ENCODE data around the gene MOB3A. TPM values are rescaled to one million over a fixed set of nuclear protein-coding genes. Genes with fewer than 3 reads are reported as not detected.

The MOB3A gene
- total and polyA plus RNA-seq, 2 experiments from 2014 or later = 53.1 to 53.7 TPM

DNA sequence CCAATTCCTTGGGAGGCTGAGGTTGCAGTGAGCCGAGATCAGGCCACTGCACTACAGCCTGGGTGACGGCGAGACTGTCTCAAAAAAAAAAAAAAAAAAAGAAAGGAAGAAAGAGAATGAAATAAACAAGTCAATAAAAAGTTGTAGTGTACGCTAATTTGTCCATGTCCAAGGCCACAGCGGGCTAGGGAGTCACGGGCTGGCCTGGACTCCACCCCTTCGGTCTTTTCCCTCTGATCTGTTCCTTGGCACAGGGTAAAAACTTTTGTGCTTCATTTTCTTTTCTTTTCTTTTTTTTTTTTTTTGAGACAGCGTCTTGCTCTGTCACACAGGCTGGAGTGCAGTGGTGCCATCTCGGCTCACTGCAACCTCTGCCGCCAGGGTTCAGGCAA, 25.7 kb downstream of the MOB3A start:
- Histone ChIP-seq H3K4me3 (no peak overlapping the region), H3K27me3 (replicated peaks; ENCODE audit: insufficient read depth) (no peaks in the 10 kb centered on the region), H4K20me1 (ENCODE audit: insufficient read depth) (no peaks in the 10 kb centered on the region), H3K9ac (no peak overlapping the region), H3K27ac (no peak overlapping the region), H3K79me2 (ENCODE audit: insufficient read depth) (no peaks in the 10 kb centered on the region), H3K36me3 (ENCODE audit: low read depth) (peaks cover 28% of the 10 kb centered on the region; the same call in 1 of the 2 replicates), H3K9me3 (ENCODE audit: low read depth) (no peaks in the 10 kb centered on the region), H3K4me2 (ENCODE audit: unreplicated experiment) (no peak overlapping the region), H2AFZ (no peak overlapping the region), H3K4me1 (ENCODE audit: insufficient read depth) (no peaks in the 10 kb centered on the region), H3F3A (ENCODE audit: insufficient read depth) (0 out of 2 replicates have a peak, but pooled peaks cover 13% of the 10 kb centered on the region), H3K9me2 (ENCODE audit: insufficient read depth) (no peaks in the 10 kb centered on the region)
- 57 to 62% methylated on average over 10 of the region's 10 CpGs for WGBS, 2 experiments (ENCODE audit: low coverage in 1 of 2, low lambda C conversion rate in 2 of 2, missing lambda C conversion rate in 2 of 2)
- in situ Hi-C loops (cut with MboI) = no loop called here
- TF ChIP-seq EZH2 (IDR thresholded peaks at IDR 0.05; ENCODE audit: insufficient read depth, poor library complexity, severe bottlenecking) (no peak), EZH2phosphoT487 (IDR thresholded peaks at IDR 0.05; ENCODE audit: insufficient read depth, low read depth) (no peak)
- DNase-seq = no peak

DNA sequence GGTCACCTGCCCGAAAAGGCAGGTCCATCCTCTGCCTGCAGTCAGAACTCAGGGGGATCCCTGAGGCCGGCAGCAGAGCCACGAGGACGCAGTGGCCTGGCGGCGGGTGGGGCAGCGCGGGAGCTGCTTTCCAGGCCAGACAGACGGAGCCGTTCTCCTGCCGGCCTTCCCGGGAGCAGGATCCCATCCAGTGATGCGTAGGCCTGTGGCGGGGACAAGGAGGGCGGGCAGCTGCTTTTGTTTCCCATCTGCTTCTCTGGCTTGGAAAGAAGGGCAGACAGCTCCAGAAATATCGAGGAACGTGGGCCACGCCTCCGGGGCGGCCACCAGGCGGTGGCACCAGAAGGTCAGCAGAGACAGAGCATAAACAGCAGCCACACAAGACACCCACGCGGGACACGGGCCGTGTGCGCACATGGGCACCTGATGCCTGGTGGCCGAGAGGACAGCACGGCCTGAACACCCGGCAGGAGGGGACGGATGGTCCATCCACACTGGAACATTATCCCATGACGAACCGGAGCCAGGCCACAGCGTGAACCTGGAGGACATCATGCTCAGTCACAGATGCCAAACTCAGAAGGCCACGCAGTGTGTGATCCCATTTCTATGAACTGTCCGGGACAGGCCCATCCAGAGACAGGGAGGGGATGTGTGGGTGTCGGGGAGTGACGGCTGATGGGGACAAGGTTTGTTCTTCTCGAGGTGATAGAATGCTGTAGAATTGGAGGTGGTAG, 31.2 kb downstream of the MOB3A start:
- peak overlapping the region; percentile 49 for H3K9ac ChIP-seq
- H3F3A ChIP-seq (ENCODE audit: insufficient read depth) = peaks cover 16% of the 10 kb centered on the region

DNA sequence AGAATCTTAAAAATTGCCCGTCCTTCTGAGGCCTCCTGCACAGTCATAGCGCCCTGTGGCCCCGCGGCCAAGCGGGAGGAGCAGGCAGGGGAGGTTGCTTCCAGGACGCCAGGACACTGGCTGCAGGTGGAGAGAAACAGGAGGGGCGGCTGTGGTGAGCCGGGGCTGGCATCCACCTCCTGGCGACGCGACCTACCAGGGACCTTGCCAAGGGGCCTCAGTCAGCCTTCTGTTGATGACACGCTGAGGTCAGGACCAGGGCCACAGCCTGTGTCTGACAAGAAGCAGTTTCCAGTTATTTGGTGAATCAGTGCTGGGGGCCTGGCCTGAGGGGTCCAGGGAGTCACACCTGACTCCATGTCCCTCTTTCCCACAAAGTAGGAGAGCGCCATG, 31.7 kb downstream of the MOB3A start:
- no peaks in the 10 kb centered on the region for H3K9me2 ChIP-seq (ENCODE audit: insufficient read depth)
- TF ChIP-seq EZH2 (IDR thresholded peaks at IDR 0.05; ENCODE audit: insufficient read depth, poor library complexity, severe bottlenecking) = no peak
- TF ChIP-seq EZH2phosphoT487 (IDR thresholded peaks at IDR 0.05; ENCODE audit: insufficient read depth, low read depth) = no peak

More for the DNA sequence above, 31.2 kb downstream of the MOB3A start:
- Histone ChIP-seq H3K27me3 (replicated peaks; ENCODE audit: insufficient read depth) (no peaks in the 10 kb centered on the region), H3K27ac (peak overlapping the region; percentile 31), H4K20me1 (ENCODE audit: insufficient read depth) (no peaks in the 10 kb centered on the region), H3K36me3 (ENCODE audit: low read depth) (no peaks in the 10 kb centered on the region), H3K4me2 (ENCODE audit: unreplicated experiment) (peak overlapping the region; percentile 41), H2AFZ (peak overlapping the region; percentile 69), H3K4me3 (0 out of 2 replicates have a peak overlapping the region, but pooled peaks have one; percentile 8), H3K9me3 (ENCODE audit: low read depth) (no peaks in the 10 kb centered on the region), H3K9me2 (ENCODE audit: insufficient read depth) (no peaks in the 10 kb centered on the region), H3K4me1 (ENCODE audit: insufficient read depth) (peaks cover 22% of the 10 kb centered on the region), H3K79me2 (ENCODE audit: insufficient read depth) (no peaks in the 10 kb centered on the region)
- TF ChIP-seq EZH2phosphoT487 (IDR thresholded peaks at IDR 0.05; ENCODE audit: insufficient read depth, low read depth) = no peak
- TF ChIP-seq EZH2 (IDR thresholded peaks at IDR 0.05; ENCODE audit: insufficient read depth, poor library complexity, severe bottlenecking) = no peak
- 10 to 11% methylated on average over 37 to 38 of the region's 38 CpGs for WGBS, 2 experiments (ENCODE audit: low coverage in 1 of 2, low lambda C conversion rate in 2 of 2, missing lambda C conversion rate in 2 of 2)
- peak; percentile 59 for DNase-seq
- in situ Hi-C loops (cut with MboI) = loop anchor here (5.0 kb wide), 1 partner anchor 38 kb away; no protein-coding TSS in a partner anchor

DNA sequence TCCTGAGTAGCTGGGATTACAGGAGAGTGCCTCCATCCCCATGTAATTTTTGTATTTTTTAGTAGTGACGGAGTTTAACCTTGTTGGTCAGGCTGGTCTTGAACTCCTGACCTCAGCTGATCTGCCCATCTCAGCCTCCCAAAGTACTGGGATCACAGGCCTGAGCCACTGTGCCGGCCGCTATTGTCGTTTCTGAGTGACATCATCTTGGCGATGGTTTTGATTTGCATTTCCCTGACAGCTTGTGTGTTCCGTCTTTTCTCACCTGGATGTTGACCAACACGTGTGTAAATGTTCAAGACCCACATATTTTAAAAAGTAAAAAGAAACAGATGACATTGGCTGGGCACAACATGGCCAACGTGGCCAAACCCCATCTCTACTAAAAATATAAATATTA, 32.3 kb downstream of the MOB3A start:
- in situ Hi-C loops (cut with MboI) = no loop called here
- no peak overlapping the region for H3K4me2 ChIP-seq (ENCODE audit: unreplicated experiment)
- WGBS, 2 experiments (ENCODE audit: low coverage in 1 of 2, low lambda C conversion rate in 2 of 2, missing lambda C conversion rate in 2 of 2) = 63 to 68% methylated on average over 8 of the region's 8 CpGs
- TF ChIP-seq EZH2phosphoT487 (IDR thresholded peaks at IDR 0.05; ENCODE audit: insufficient read depth, low read depth) (no peak), EZH2 (IDR thresholded peaks at IDR 0.05; ENCODE audit: insufficient read depth, poor library complexity, severe bottlenecking) (no peak)
- peaks cover 16% of the 10 kb centered on the region for H3F3A ChIP-seq (ENCODE audit: insufficient read depth)
- no peak overlapping the region for H3K9ac ChIP-seq
- H4K20me1 ChIP-seq (ENCODE audit: insufficient read depth) = no peaks in the 10 kb centered on the region
- H3K9me2 ChIP-seq (ENCODE audit: insufficient read depth) = no peaks in the 10 kb centered on the region
- no peaks in the 10 kb centered on the region for H3K9me3 ChIP-seq (ENCODE audit: low read depth)
- H3K4me3 ChIP-seq = no peak overlapping the region
- H3K36me3 ChIP-seq (ENCODE audit: low read depth) = no peaks in the 10 kb centered on the region
- H3K27me3 ChIP-seq (replicated peaks; ENCODE audit: insufficient read depth) = no peaks in the 10 kb centered on the region
- no peaks in the 10 kb centered on the region for H3K79me2 ChIP-seq (ENCODE audit: insufficient read depth)
- H3K27ac ChIP-seq = no peak overlapping the region
- no peak overlapping the region for H2AFZ ChIP-seq
- peaks cover 32% of the 10 kb centered on the region for H3K4me1 ChIP-seq (ENCODE audit: insufficient read depth)
- no peak for DNase-seq

More for the DNA sequence above, 31.7 kb downstream of the MOB3A start:
- Histone ChIP-seq H3F3A (ENCODE audit: insufficient read depth) (peaks cover 16% of the 10 kb centered on the region), H3K9me3 (ENCODE audit: low read depth) (no peaks in the 10 kb centered on the region), H3K27ac (peak overlapping the region; percentile 31), H3K9ac (peak overlapping the region; percentile 49; the same call in 1 of the 2 replicates), H3K4me2 (ENCODE audit: unreplicated experiment) (peak overlapping the region; percentile 41), H2AFZ (peak overlapping the region; percentile 69), H3K79me2 (ENCODE audit: insufficient read depth) (no peaks in the 10 kb centered on the region), H3K4me3 (0 out of 2 replicates have a peak overlapping the region, but pooled peaks have one; percentile 8), H3K36me3 (ENCODE audit: low read depth) (no peaks in the 10 kb centered on the region), H3K27me3 (replicated peaks; ENCODE audit: insufficient read depth) (no peaks in the 10 kb centered on the region), H3K4me1 (ENCODE audit: insufficient read depth) (peaks cover 27% of the 10 kb centered on the region), H4K20me1 (ENCODE audit: insufficient read depth) (no peaks in the 10 kb centered on the region)
- in situ Hi-C loops (cut with MboI) = no loop called here
- peak; percentile 41 for DNase-seq
- WGBS, 2 experiments (ENCODE audit: low coverage in 1 of 2, low lambda C conversion rate in 2 of 2, missing lambda C conversion rate in 2 of 2) = 49 to 50% methylated on average over 13 of the region's 13 CpGs
